GM18502 (cell line): ENCODE data around the gene SMIM38.

Source experiments
- ATAC-seq: cut with Tn5 transposase; IDR thresholded peaks from one replicate; pipeline ENCODE4 v1.9.1; 2021; ENCODE audit warnings: mild to moderate bottlenecking; ENCODE audit not compliant: unreplicated experiment, poor library complexity

SMIM38 gene

GRCh38 chr11:69199583-69200315 is 44.0 kb downstream of the SMIM38 start:
- ATAC-seq = no peak

- ATAC-seq = no peak
Observed at GRCh38 chr11:69200331-69201065, 44.8 kb downstream of the SMIM38 start.

- ATAC-seq = no peak
Observed at GRCh38 chr11:69201066-69201365, 45.3 kb downstream of the SMIM38 start.

DNA sequence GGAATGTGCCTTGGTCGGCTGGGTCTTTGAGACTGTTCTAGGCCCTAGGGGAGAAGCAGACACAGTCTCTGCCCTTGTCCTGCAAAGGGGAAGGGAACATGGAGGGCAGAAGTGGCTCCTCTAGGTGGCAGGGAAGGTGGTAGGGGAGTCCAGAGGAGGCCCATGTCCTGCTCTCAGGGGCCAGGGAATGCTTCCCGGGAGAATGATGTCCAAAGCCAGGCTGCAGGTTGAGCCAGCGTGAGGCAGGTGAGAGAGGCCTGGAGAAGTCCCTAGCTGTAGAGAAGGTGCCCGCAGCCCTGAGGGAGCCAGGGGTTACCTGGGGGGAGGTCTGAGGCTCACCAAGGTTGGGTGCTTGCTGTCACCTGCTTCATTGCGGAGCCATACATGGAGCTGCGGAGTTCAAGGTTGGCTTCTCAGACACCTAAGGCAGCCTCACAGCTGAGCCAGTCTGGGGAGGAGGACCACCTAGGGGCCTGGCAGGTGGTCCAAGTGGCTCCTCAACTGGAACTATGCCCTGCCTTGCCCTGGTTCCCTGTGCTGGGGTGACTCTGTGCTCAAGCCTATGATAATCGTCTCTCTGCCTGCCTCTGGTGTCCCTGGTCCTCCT is 46.1 kb downstream of the SMIM38 start:
- ATAC-seq = no peak

GRCh38 chr11:69202511-69203221 is 46.9 kb downstream of the SMIM38 start:
- no peak for ATAC-seq

DNA sequence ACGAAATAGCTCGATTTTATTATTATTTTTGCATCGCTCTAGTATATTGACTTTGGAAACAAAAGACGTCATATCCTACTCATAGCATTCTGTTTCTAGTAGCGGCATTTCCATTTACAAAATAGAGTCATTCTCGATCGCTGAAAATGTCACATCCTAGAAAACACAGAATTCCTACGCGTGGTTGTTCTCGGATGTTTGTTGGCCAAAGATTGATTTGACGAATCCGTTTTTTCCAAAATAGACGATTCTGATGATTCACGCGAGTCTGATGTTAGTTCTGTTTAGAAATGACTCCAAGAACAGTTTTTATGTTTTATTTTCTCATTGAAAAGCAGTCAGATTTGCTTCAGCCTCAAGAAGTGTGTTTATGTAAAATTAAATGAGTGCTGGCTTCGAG is 47.6 kb downstream of the SMIM38 start:
- ATAC-seq = no peak

DNA sequence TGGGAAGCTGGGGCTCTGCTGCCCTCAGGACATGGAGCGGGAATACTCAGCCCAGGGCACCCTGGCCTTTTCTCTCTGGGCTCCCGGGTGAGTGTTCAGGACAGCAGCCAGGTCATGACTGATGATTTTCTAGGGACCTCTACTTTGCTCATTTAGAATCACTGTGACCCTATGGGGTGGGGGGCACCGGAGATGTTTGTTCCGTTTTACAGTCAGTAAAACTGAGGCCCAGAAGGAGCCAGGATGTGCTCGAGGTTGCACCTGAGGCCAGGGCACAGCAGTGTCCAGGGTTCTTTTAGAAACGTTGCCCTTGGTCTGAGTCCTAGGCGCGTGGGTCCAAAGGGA is 48.1 kb downstream of the SMIM38 start:
- no peak for ATAC-seq

- no peak for ATAC-seq
Observed at GRCh38 chr11:69204246-69204940, 48.7 kb downstream of the SMIM38 start.

GRCh38 chr11:69204941-69205742 is 49.4 kb downstream of the SMIM38 start:
- no peak for ATAC-seq
